Head of caudate nucleus (tissue), 42 donors: ENCODE measurements around the gene TAX1BP1.
A peak's percentile ranks its signal among the peaks of the same experiment; 100 is the strongest.

Experiments
- DNase-seq, 42 donors: peaks; one replicate each; pipeline versions ENCODE4 v3.0.0 to v3.0.0-alpha.2; 2020 to 2021; ENCODE audit warnings: mixed read lengths in 7 of 42
- intact Hi-C: fragments of 100-400 bp; cut with DNase I; formaldehyde crosslinking; loops from one replicate; pipeline ENCODE4 v1.15.0; 2022

The TAX1BP1 gene

DNA sequence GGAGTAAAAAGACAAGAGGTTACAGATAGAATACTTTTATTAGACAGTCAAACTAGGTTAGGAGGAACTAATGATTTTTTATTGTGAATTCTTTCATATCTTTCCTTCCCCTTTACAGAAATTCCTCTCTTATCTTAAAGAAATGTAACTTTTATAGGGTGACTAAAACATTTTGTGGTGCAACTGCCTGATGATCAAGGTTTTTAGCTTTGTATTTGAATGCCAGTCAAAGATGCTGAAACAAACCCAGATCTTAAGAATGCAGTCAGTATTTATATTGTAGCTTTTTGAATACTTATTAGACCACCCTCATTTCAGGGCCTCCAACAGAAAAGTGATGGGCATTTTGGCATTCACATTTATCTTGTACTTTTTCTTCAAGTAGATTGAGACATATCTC, 27.4 kb downstream of the TAX1BP1 start:
- DNase-seq, result no peak
- intact Hi-C loops, result no loop called here

DNA sequence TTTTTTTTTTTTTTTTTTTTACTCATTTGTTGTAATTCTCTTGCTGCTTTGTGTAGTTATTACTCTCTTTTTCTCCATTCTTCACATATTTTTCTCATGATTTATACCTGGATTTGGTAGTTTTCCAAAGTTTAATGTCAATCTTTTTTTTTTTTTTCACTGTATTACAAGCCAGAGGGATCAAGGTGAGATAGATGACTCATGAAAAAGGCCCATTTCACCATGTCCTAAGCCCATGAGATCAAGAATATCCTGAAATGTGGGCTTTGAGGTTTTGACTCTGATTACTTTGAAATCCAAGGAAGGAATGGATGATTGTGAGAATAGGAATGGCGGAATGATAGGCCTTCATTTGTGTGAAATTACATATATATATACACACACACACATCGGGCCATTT, 31.1 kb downstream of the TAX1BP1 start:
- DNase-seq, result no peak
- intact Hi-C loops, result no loop called here

GRCh38 chr7:27774717-27775328, 34.9 kb downstream of the TAX1BP1 start:
- peak in 1 of 42 donors; percentile 24 for DNase-seq

DNA sequence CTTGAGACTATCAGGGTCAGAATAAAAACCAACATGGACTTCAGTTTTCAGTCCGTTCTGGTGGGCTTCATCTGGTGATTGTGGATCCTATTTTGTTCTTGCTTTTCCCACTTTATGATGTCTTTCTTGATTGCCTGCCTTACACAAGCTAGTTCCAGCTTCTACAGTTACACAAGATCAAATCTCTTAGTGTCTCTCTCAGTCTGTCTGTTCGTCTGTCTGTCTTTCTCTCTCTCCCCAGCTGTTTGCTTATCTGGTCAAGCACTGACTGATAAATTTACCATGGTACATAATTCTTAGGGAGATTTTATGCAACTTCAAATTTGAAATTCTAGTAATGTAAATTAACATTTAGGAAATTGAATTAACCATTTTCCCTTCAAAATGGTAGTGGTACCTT, 35.8 kb downstream of the TAX1BP1 start:
- intact Hi-C loops, result no loop called here

More at GRCh38 chr7:27774717-27775328, 34.9 kb downstream of the TAX1BP1 start:
- intact Hi-C loops, result no loop called here

GRCh38 chr7:27777662-27778061, 37.7 kb downstream of the TAX1BP1 start:
- intact Hi-C loops, result no loop called here

More for the DNA sequence above, 35.8 kb downstream of the TAX1BP1 start:
- no peak for DNase-seq

DNA sequence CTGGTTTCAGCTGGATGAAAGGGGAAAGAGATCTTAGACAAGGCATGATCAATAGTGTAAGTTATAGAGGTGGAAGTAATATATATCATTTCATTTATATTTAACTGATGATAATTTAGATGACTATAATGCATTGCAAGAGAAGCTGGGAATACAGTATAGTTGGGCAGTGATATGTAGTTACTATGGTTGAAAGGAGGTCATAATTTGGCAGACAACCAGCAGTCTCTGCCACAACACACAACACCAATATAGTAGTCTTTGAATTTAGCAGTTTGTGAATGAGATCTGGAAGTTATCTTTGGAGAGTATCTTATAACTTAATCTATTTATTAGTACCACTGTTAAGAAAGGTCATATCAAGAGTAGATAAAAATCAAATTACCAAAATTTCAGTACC, 39.9 kb downstream of the TAX1BP1 start:
- DNase-seq, result no peak
- intact Hi-C loops, result no loop called here

More at GRCh38 chr7:27777662-27778061, 37.7 kb downstream of the TAX1BP1 start:
- no peak for DNase-seq

DNA sequence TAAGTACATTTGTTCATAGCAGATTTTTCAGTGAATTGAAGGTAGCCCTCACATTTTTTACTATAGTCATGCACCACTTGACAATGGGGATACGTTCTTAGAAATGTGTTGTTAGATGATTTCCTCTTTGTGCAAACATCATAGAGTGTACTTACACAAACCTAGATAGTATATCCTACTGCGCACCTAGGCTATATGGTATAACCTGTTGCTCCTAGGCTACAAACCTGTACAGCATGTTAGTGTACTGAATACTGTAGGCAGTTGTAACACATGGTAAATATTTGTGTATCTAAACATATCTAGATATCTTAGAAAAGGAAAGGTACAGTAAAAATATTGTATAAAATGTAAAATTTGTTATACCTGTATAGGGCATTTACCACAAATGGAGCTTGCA, 41.2 kb downstream of the TAX1BP1 start:
- intact Hi-C loops, result no loop called here

DNA sequence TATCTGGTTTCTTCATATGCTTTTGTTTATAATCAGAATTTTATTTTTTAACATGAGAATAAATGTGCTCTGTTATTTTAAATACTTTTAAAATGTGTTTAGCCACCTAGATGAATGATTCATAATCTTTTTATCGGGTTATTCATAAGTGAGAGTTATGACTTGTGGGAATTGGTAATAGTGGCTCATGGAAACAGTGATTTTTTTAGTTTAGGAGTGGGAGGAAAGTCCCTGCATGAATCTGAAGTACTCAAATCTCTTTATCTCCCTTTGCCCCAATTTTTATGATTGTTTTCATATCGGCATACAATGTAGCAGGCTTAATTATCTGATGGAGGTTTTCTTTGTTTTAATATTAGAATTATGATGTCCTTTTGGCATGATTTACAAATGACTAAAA, 42.9 kb downstream of the TAX1BP1 start:
- no peak for DNase-seq
- intact Hi-C loops, result no loop called here

More for the DNA sequence above, 41.2 kb downstream of the TAX1BP1 start:
- no peak for DNase-seq

GRCh38 chr7:27784399-27785053, 44.6 kb downstream of the TAX1BP1 start:
- intact Hi-C loops, result no loop called here
- peak in 3 of 42 donors; percentile 5 to 17 (median 7) for DNase-seq

GRCh38 chr7:27788437-27788836, 48.5 kb downstream of the TAX1BP1 start:
- DNase-seq, result no peak
- intact Hi-C loops, result no loop called here

- intact Hi-C loops, result no loop called here
- DNase-seq, result no peak
Measured at GRCh38 chr7:27793780-27794179, 53.8 kb downstream of the TAX1BP1 start.

DNA sequence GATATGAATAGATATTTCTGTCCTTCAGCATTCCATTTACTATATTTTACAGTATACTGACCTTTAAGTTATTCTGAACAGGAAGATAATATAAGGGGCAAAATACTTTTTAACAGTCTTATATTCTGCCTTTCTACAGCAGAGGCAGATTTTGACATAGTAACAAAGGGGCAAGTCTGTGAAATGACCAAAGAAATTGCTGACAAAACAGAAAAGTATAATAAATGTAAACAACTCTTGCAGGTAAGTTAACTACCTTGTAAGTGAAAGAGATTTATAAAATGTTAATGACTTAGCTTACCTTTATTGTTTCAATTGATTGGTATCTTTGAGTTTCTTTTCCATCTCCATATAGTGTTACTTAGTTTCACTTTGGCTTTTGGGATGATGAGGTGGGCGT, 56.0 kb downstream of the TAX1BP1 start:
- intact Hi-C loops, result no loop called here
- DNase-seq, result no peak

GRCh38 chr7:27799212-27799611, 59.2 kb downstream of the TAX1BP1 start:
- intact Hi-C loops, result no loop called here
- DNase-seq, result no peak

DNA sequence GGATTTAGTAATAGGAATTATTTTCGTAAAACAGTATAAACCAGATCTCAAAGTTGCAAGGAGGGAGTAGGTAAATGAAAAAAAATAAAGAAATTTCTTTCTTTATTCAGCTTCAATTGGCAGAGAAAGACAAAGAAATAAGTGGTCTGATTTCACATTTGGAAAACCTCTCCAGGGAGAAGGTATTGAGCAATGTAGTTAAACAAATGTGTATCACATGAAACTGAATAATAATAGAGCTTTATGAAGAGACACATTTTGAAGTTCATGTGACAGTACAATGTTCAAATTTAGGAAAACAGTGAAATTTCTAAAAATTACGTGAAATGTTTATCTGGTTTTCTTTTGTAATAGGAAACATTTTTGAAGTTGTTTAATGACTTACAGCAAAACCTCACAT, 63.0 kb downstream of the TAX1BP1 start:
- intact Hi-C loops, result no loop called here
- no peak for DNase-seq

DNA sequence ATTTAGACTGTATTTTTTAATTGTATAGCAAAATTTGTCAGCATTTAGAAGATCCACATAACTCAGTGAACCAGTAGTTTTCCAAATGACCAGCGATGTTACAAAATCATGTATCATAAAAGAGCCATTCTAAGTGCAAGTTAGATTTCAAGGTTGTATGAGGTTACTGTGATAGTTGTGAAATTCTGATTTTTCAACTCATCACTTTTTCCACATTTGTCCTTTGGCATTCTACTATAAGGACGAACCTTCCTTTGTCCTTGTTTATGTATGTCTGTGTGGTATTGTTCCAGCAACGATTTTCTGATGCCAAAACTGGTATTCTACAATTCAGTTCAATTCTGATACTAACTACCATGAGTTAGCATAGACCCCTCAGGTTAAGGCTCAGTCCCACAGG, 64.2 kb downstream of the TAX1BP1 start:
- intact Hi-C loops, result no loop called here

DNA sequence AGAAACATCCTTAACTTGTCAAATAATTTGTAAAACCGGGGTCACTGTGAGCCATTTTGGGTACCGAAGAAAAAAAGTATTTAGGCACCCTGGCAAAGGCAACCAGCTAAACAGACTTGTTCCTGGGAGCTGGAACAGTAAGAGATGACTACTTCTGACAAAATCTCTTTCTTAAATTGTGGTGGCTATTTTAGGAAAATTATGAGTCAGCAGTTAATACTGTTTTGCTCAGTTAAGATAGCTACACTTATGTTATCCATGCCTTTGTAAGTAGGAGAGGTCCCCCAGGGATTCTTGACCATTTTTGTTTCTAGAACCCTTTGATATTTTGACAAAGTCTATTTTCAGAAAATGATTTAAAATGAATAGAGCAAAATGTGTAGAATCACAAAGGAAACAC, 68.7 kb downstream of the TAX1BP1 start:
- intact Hi-C loops, result no loop called here
- peak in 1 of 42 donors; percentile 18 for DNase-seq

More for the DNA sequence above, 64.2 kb downstream of the TAX1BP1 start:
- DNase-seq, result no peak

DNA sequence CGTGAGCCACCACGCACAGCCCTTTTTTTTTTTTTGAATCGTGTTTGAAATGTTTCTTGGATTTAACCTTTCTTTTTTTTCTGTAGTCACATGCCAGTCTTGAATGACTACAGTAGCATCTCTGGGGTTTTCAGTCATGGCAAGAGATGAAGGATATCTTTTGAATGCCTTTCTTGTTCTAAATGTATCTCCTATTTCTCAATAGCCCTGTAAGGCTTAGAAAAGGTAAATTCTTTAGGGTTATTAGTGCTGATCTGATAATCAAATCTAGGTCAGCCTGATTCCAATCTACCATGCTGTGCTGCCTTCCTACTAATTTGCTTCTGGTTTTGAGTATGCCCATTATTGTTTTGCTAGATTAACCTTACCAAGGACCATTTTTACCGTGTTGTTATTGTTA, 70.2 kb downstream of the TAX1BP1 start:
- intact Hi-C loops, result no loop called here
- no peak for DNase-seq

- intact Hi-C loops, result no loop called here
- DNase-seq, result no peak
Measured at GRCh38 chr7:27812706-27813105, 72.7 kb downstream of the TAX1BP1 start.

DNA sequence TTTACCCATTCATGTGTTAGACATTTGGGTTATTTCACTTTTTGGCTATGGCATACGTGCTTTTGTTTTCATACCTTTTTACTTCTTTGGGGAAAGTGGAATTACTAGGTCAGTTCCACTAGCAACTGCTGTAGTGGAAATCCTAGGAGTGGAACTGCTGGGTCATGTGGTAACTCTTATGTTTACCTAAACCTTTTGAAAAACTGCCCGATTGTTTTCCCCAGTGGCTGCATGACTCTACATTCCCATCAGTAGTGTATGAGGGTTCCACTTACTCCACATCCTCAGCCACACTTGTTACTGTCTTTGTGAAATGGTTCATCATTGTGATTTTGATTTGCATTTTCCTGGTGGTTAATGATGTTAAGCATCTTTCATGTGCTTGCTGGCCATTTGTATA, 82.3 kb downstream of the TAX1BP1 start:
- intact Hi-C loops, result no loop called here
- no peak for DNase-seq

- DNase-seq, result no peak
- intact Hi-C loops, result no loop called here
Measured at GRCh38 chr7:27825891-27826290, 85.9 kb downstream of the TAX1BP1 start.

DNA sequence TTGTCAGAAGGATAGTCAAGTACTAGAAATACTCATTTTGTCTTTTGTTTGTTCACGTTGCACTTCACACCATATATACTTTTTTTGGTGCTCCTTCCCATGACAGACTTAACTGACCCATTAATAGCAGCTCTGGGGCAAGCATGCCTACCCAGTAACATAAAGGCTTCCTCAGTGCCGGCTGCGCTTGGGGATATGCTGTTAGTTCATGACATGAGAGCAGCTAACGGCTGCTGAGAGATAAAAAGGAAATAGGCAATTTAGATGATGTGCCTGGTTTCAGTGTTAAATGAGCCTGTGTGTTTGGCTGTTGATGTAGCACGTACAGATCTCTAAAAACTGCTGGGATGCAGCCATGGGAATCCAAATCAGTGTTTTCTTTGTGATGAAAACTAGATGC, 86.4 kb downstream of the TAX1BP1 start:
- DNase-seq, result no peak
- intact Hi-C loops, result no loop called here
